ENCODE data around the gene IZUMO1. TPM values are rescaled to one million over a fixed set of nuclear protein-coding genes. Genes with fewer than 3 reads are reported as not detected.
"Not testable (repeated sequence)": the region's sequence is repeated elsewhere in the genome, so short reads cannot be mapped to it uniquely, and the experiment has no call there.

The IZUMO1 gene
- total RNA-seq: 0.73 TPM
- long read RNA-seq: 0 reads

DNA sequence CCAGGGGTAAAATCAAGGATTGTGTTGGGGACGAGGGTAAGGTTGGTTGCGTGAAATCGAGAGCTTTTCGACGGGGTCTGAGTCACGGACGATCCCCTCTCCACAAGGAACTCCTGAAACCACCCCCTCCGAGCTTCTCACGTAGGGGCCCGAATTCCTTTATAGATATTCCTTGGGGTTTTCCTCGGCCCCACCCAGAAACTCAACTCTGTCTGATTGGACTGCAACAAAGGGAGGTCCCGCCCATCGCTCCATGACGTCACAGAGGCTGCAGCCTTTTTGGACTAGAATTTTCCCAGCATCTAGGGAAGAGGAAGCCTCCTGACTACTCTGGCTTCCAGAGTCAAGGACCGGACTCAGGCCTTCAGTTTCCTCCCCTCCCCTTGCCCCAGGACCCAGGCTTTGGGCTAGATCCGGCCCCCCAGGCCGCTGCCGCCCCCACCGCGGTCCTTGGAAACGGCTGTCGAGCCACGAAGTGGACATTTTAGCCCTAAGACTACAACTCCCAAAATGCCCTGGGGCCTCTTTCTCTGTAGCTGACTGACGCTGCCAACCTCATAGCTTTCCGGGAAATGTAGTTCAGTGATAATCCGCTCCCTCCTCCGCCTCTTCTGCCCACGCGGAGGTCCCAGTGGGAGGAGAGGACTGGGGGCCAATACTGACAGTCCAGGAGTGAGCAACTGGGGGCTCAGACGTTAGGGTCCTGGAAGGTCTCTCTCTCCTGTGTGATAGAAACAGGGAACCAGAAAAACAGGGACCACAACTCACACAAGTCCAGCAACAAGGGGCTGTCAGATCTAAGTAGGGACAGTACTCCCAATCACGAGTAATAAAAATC is at the start of gene IZUMO1:
Gene IZUMO1 (minus strand): TSS at position 172 of the 838 bp plus-strand sequence. CDS start 1,050 bp downstream, outside the sequence.
- intact Hi-C loops (cut with DNase I): no loop called here
- DNase-seq: peak; percentile 90
- ATAC-seq (ENCODE audit: poor library complexity): peak; percentile 88

DNA sequence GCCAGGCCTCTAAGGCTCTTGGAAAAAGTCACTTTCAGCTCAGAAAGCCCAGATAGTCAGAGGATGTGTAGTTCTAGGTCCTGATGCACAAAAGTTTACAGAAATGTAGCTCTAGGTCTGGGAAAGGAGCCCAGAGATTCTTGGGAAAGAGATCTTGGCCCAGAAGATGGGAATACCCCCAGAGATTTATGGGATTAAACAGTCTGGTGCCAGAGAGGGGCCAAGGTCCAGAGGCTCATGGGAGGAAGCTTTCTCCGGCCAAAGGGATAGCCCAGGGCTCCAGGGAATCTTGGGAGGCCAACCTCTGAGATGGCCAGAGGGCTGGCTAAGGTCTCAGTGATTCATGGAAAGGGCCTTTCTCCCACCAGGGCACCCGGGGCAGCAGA is 49.0 kb upstream of the IZUMO1 start:
- DNase-seq (no peak), ATAC-seq (ENCODE audit: poor library complexity) (peak; percentile 54)
- intact Hi-C loops (cut with DNase I): no loop called here

DNA sequence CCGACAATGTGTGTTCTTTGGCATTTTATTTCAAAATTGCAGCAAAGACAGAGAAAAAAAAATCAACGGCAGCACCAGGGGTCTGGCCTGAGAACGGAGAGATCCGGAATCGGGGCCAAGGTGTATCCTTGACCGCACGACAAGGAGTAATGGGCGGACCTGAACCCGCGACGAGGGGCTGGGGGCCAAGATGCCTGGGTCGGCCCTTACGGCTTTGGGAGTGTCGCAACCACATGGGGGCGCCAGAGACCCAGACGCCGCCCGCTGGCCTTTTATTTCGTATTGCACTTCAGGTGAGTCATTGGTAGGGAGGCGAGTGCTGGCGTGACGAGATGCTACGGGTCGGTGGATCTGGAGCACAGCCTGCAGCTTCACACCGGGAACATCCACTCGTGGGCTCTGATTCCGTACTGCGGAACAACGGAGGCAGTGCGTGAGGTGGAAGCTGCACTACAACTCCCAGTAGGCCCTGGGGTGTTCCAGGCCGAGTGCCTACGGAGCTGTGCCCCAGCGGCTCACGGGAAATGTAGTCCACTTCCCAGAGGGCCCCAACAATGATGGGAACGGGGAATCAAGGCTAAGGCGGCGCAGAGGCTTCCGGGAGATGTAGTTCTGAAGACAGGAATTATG is 48.5 kb upstream of the IZUMO1 start:
- DNase-seq: peak; percentile 94
- intact Hi-C loops (cut with DNase I): no loop called here
- peak; percentile 99 for ATAC-seq (ENCODE audit: poor library complexity)

- no peak for DNase-seq
- no peak for ATAC-seq (ENCODE audit: poor library complexity)
- intact Hi-C loops (cut with DNase I): loop anchor here (1.0 kb wide), 1 partner anchor 42 kb away; the partner anchor contains the start of gene HSD17B14
Measured at GRCh38 chr19:48794291-48794690, 47.6 kb upstream of the IZUMO1 start.

GRCh38 chr19:48793271-48793670 is 46.6 kb upstream of the IZUMO1 start:
- intact Hi-C loops (cut with DNase I): no loop called here
- ATAC-seq (ENCODE audit: poor library complexity): no peak

GRCh38 chr19:48787331-48787730 is 40.6 kb upstream of the IZUMO1 start:
- not testable (repeated sequence) for ATAC-seq (ENCODE audit: poor library complexity); DNase-seq
- intact Hi-C loops (cut with DNase I): loop anchor here (10.0 kb wide), 1 partner anchor 113 kb away; the partner anchor contains the start of gene NTN5

More at GRCh38 chr19:48793271-48793670, 46.6 kb upstream of the IZUMO1 start:
- no peak for DNase-seq

DNA sequence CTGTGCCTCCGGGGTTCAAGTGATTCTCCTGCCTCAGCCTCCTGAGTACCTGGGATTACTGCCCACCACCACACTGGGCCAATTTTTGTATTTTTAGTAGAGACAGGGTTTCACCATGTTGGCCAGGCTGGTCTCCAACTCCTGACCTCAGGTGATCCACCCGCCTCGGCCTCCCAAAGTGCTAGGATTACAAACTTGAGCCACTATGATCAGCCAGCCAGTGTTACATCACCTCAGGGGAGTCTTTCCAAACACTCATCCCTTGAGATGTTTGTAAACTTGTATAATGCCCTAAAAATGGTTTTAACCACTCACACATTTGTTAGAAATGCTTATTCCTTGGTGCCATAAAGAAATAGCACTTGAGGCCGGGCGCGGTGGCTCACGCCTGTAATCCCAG is 39.7 kb upstream of the IZUMO1 start:
- not testable (repeated sequence) for ATAC-seq (ENCODE audit: poor library complexity); DNase-seq
- intact Hi-C loops (cut with DNase I): loop anchor here (10.0 kb wide), 1 partner anchor 112 kb away; the partner anchor contains the start of gene NTN5

DNA sequence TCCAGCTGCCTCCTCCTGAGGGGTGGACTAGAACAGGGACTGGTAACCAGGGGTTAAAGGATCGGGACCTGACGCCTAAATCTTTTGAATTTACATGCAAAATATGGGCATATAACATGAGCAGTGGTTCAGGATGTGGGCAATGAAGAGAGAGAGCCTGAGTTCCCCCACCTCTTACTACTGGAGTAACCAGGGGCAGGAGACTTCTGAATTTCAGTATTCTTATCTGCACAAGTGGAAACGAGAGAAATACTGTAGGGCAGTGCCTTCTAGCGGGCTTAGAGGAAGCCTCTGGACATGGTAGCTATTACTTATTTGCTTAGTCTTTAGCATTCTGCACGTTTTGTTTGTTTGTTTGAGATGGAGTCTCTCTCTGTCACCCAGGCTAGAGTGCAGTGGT is 37.8 kb upstream of the IZUMO1 start:
- intact Hi-C loops (cut with DNase I): loop anchor here (10.0 kb wide), 1 partner anchor 110 kb away; the partner anchor contains the start of gene NTN5
- ATAC-seq (ENCODE audit: poor library complexity) (no peak), DNase-seq (no peak)

GRCh38 chr19:48780631-48781391 is 34.1 kb upstream of the IZUMO1 start:
- no peak for ATAC-seq (ENCODE audit: poor library complexity)
- intact Hi-C loops (cut with DNase I): loop anchor here (10.0 kb wide), 1 partner anchor 106 kb away; the partner anchor contains the start of gene NTN5
- no peak for DNase-seq

- intact Hi-C loops (cut with DNase I): loop anchor here (10.0 kb wide), 1 partner anchor 105 kb away; the partner anchor contains the start of gene NTN5
- DNase-seq (no peak), ATAC-seq (ENCODE audit: poor library complexity) (no peak)
Measured at GRCh38 chr19:48779636-48780035, 32.9 kb upstream of the IZUMO1 start.

GRCh38 chr19:48777720-48778119 is 31.0 kb upstream of the IZUMO1 start:
- ATAC-seq (ENCODE audit: poor library complexity): no peak
- intact Hi-C loops (cut with DNase I): no loop called here

DNA sequence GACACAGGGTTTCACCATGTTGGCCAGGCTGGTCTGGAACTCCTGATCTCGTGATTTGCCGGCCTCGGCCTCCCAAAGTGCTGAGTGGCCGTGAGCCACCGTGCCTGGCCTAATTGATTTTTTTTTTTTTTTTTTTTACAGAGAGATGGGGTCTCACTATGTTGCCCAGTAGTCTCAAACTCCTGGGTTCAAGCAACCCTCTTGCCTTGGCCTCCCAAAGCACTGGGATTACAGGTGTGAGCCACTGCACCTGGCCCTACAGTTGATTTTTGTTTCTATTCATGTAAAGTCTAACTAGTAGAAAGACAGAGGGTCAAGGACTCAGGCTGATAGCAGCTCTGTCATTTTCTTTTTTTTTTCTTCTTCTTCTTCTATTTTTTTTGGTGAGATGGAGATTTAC is 30.4 kb upstream of the IZUMO1 start:
- DNase-seq: no peak
- ATAC-seq (ENCODE audit: poor library complexity): no peak
- intact Hi-C loops (cut with DNase I): no loop called here

More at GRCh38 chr19:48777720-48778119, 31.0 kb upstream of the IZUMO1 start:
- no peak for DNase-seq

- intact Hi-C loops (cut with DNase I): no loop called here
- DNase-seq (no peak), ATAC-seq (ENCODE audit: poor library complexity) (peak; percentile 81)
Measured at GRCh38 chr19:48772503-48772953, 25.8 kb upstream of the IZUMO1 start.

- intact Hi-C loops (cut with DNase I): no loop called here
- DNase-seq (no peak), ATAC-seq (ENCODE audit: poor library complexity) (no peak)
Measured at GRCh38 chr19:48770734-48771472, 24.2 kb upstream of the IZUMO1 start.

- no peak for ATAC-seq (ENCODE audit: poor library complexity)
- no peak for DNase-seq
- intact Hi-C loops (cut with DNase I): no loop called here
Measured at GRCh38 chr19:48770266-48770665, 23.6 kb upstream of the IZUMO1 start.

- intact Hi-C loops (cut with DNase I): no loop called here
- DNase-seq: no peak
- no peak for ATAC-seq (ENCODE audit: poor library complexity)
Measured at GRCh38 chr19:48768994-48769713, 22.4 kb upstream of the IZUMO1 start.

GRCh38 chr19:48768171-48768753 is 21.6 kb upstream of the IZUMO1 start:
- ATAC-seq (ENCODE audit: poor library complexity); DNase-seq; intact Hi-C loops (cut with DNase I): not testable (repeated sequence)
